Activated T-helper 17 cell treated with anti-CD3 and anti-CD28 coated beads, Interleukin-2, amount 50 U/mL, for 72 hours (primary cell): ENCODE measurements around the gene CEP112. TPM values are rescaled to one million over a fixed set of nuclear protein-coding genes. Genes with fewer than 3 reads are reported as not detected.

Experiments used
- ATAC-seq: fragments of 150-1000 bp; cut with Tn5 transposase; replicated peaks from 2 replicates; pipeline ENCODE4 v1.10.0; 2021; ENCODE audit warnings: mild to moderate bottlenecking, moderate library complexity
- H3K27ac Mint-ChIP-seq: one replicate; pipeline ENCODE4 v1.8.0; 2022; ENCODE audit warnings: mixed read lengths
- H3K27me3 Mint-ChIP-seq: one replicate; pipeline ENCODE4 v1.8.0; 2022; ENCODE audit warnings: mixed read lengths
- H3K36me3 Mint-ChIP-seq: one replicate; pipeline ENCODE4 v1.8.0; 2022; ENCODE audit warnings: low read depth, mild to moderate bottlenecking, mixed read lengths
- H3K4me1 Mint-ChIP-seq: one replicate; pipeline ENCODE4 v1.8.0; 2022; ENCODE audit warnings: mixed read lengths
- H3K4me3 Mint-ChIP-seq: one replicate; pipeline ENCODE4 v1.8.0; 2022; ENCODE audit warnings: mild to moderate bottlenecking, mixed read lengths
- H3K9me3 Mint-ChIP-seq: one replicate; pipeline ENCODE4 v1.8.0; 2022; ENCODE audit warnings: mixed read lengths
- total RNA-seq, 2 donors: library from RNA; stranded (reverse); gene quantifications; one replicate each; pipeline ENCODE4 v1.2.3, GENCODE V29; 2022

Gene CEP112
- total RNA-seq, 2 donors from 2014 or later = 3.4 to 8.1 TPM

- Mint-ChIP-seq H3K27ac (no peak overlapping the region), H3K36me3 (no peaks in the 10 kb centered on the region), H3K4me3 (no peak overlapping the region), H3K27me3 (no peaks in the 10 kb centered on the region), H3K9me3 (no peaks in the 10 kb centered on the region), H3K4me1 (no peaks in the 10 kb centered on the region)
- no peak for ATAC-seq
These were observed 563.3 kb downstream of the CEP112 start for GRCh38 chr17:65628644-65629036.

GRCh38 chr17:65627891-65628643, 563.9 kb downstream of the CEP112 start:
- Mint-ChIP-seq H3K4me1 (no peaks in the 10 kb centered on the region), H3K27ac (no peak overlapping the region), H3K36me3 (no peaks in the 10 kb centered on the region), H3K4me3 (no peak overlapping the region), H3K9me3 (no peaks in the 10 kb centered on the region), H3K27me3 (no peaks in the 10 kb centered on the region)
- no peak for ATAC-seq

GRCh38 chr17:65627108-65627507, 564.8 kb downstream of the CEP112 start:
- Mint-ChIP-seq H3K36me3 (no peaks in the 10 kb centered on the region), H3K27me3 (no peaks in the 10 kb centered on the region), H3K4me1 (no peaks in the 10 kb centered on the region)

GRCh38 chr17:65626451-65626850, 565.5 kb downstream of the CEP112 start:
- H3K27ac Mint-ChIP-seq = no peak overlapping the region
- H3K4me1 Mint-ChIP-seq = no peaks in the 10 kb centered on the region
- no peak for ATAC-seq
- H3K36me3 Mint-ChIP-seq = no peaks in the 10 kb centered on the region
- H3K4me3 Mint-ChIP-seq = no peak overlapping the region
- H3K9me3 Mint-ChIP-seq = no peaks in the 10 kb centered on the region
- no peaks in the 10 kb centered on the region for H3K27me3 Mint-ChIP-seq

More at GRCh38 chr17:65627108-65627507, 564.8 kb downstream of the CEP112 start:
- no peak for ATAC-seq
- Mint-ChIP-seq H3K9me3 (no peaks in the 10 kb centered on the region), H3K27ac (no peak overlapping the region), H3K4me3 (no peak overlapping the region)

GRCh38 chr17:65618516-65618915, 573.4 kb downstream of the CEP112 start:
- ATAC-seq = no peak
- Mint-ChIP-seq H3K27ac (no peak overlapping the region), H3K36me3 (no peaks in the 10 kb centered on the region), H3K27me3 (no peaks in the 10 kb centered on the region), H3K4me1 (no peaks in the 10 kb centered on the region), H3K9me3 (no peaks in the 10 kb centered on the region), H3K4me3 (no peak overlapping the region)

GRCh38 chr17:65617496-65617895, 574.4 kb downstream of the CEP112 start:
- ATAC-seq = no peak
- H3K9me3 Mint-ChIP-seq = no peaks in the 10 kb centered on the region
- no peaks in the 10 kb centered on the region for H3K4me1 Mint-ChIP-seq
- no peak overlapping the region for H3K27ac Mint-ChIP-seq
- no peaks in the 10 kb centered on the region for H3K36me3 Mint-ChIP-seq
- no peaks in the 10 kb centered on the region for H3K27me3 Mint-ChIP-seq
- no peak overlapping the region for H3K4me3 Mint-ChIP-seq

GRCh38 chr17:65609749-65610148, 582.2 kb downstream of the CEP112 start:
- Mint-ChIP-seq H3K36me3 (no peaks in the 10 kb centered on the region), H3K27ac (no peak overlapping the region), H3K27me3 (no peaks in the 10 kb centered on the region), H3K4me3 (no peak overlapping the region), H3K4me1 (no peaks in the 10 kb centered on the region), H3K9me3 (no peaks in the 10 kb centered on the region)
- no peak for ATAC-seq

- H3K36me3 Mint-ChIP-seq = no peaks in the 10 kb centered on the region
- H3K9me3 Mint-ChIP-seq = no peaks in the 10 kb centered on the region
- no peak for ATAC-seq
These were observed 582.6 kb downstream of the CEP112 start for GRCh38 chr17:65609286-65609685.

GRCh38 chr17:65604070-65604469, 587.9 kb downstream of the CEP112 start:
- Mint-ChIP-seq H3K4me1 (no peaks in the 10 kb centered on the region), H3K9me3 (no peaks in the 10 kb centered on the region), H3K4me3 (no peak overlapping the region), H3K27ac (no peak overlapping the region), H3K27me3 (peaks cover 3% of the 10 kb centered on the region), H3K36me3 (no peaks in the 10 kb centered on the region)
- peak; percentile 21 for ATAC-seq

More at GRCh38 chr17:65609286-65609685, 582.6 kb downstream of the CEP112 start:
- Mint-ChIP-seq H3K4me1 (no peaks in the 10 kb centered on the region), H3K4me3 (no peak overlapping the region), H3K27me3 (no peaks in the 10 kb centered on the region), H3K27ac (no peak overlapping the region)

- peaks cover 3% of the 10 kb centered on the region for H3K27me3 Mint-ChIP-seq
- H3K36me3 Mint-ChIP-seq = no peaks in the 10 kb centered on the region
- no peak for ATAC-seq
- H3K27ac Mint-ChIP-seq = no peak overlapping the region
- H3K9me3 Mint-ChIP-seq = no peaks in the 10 kb centered on the region
- H3K4me3 Mint-ChIP-seq = no peak overlapping the region
- H3K4me1 Mint-ChIP-seq = no peaks in the 10 kb centered on the region
These were observed 590.1 kb downstream of the CEP112 start for GRCh38 chr17:65601881-65602280.

- ATAC-seq = no peak
- Mint-ChIP-seq H3K4me3 (no peak overlapping the region), H3K36me3 (no peaks in the 10 kb centered on the region), H3K4me1 (no peaks in the 10 kb centered on the region), H3K27me3 (peaks cover 3% of the 10 kb centered on the region), H3K9me3 (no peaks in the 10 kb centered on the region), H3K27ac (no peak overlapping the region)
These were observed 590.8 kb downstream of the CEP112 start for GRCh38 chr17:65601145-65601544.

- H3K4me3 Mint-ChIP-seq = no peak overlapping the region
- no peaks in the 10 kb centered on the region for H3K36me3 Mint-ChIP-seq
- peaks cover 3% of the 10 kb centered on the region for H3K27me3 Mint-ChIP-seq
- no peak for ATAC-seq
- no peaks in the 10 kb centered on the region for H3K9me3 Mint-ChIP-seq
- no peaks in the 10 kb centered on the region for H3K4me1 Mint-ChIP-seq
- no peak overlapping the region for H3K27ac Mint-ChIP-seq
These were observed 591.4 kb downstream of the CEP112 start for GRCh38 chr17:65600518-65600917.

GRCh38 chr17:65599650-65600049, 592.3 kb downstream of the CEP112 start:
- Mint-ChIP-seq H3K9me3 (no peaks in the 10 kb centered on the region), H3K4me3 (no peak overlapping the region), H3K4me1 (no peaks in the 10 kb centered on the region), H3K27me3 (peaks cover 3% of the 10 kb centered on the region), H3K27ac (no peak overlapping the region), H3K36me3 (no peaks in the 10 kb centered on the region)
- no peak for ATAC-seq

- no peaks in the 10 kb centered on the region for H3K9me3 Mint-ChIP-seq
- H3K27me3 Mint-ChIP-seq = peaks cover 6% of the 10 kb centered on the region
- H3K27ac Mint-ChIP-seq = no peak overlapping the region
- no peaks in the 10 kb centered on the region for H3K36me3 Mint-ChIP-seq
- no peak overlapping the region for H3K4me3 Mint-ChIP-seq
- H3K4me1 Mint-ChIP-seq = no peaks in the 10 kb centered on the region
- no peak for ATAC-seq
These were observed 593.2 kb downstream of the CEP112 start for GRCh38 chr17:65598746-65599145.

GRCh38 chr17:65595071-65595656, 596.8 kb downstream of the CEP112 start:
- no peaks in the 10 kb centered on the region for H3K9me3 Mint-ChIP-seq
- no peaks in the 10 kb centered on the region for H3K4me1 Mint-ChIP-seq
- no peak for ATAC-seq
- H3K4me3 Mint-ChIP-seq = no peak overlapping the region
- H3K27ac Mint-ChIP-seq = no peak overlapping the region
- H3K36me3 Mint-ChIP-seq = no peaks in the 10 kb centered on the region
- peaks cover 3% of the 10 kb centered on the region for H3K27me3 Mint-ChIP-seq
